PFSK-1 (cell line): ENCODE measurements around the gene NRXN3.

ENCODE experiments used
- FOXP2 ChIP-seq: optimal IDR thresholded peaks from 2 replicates; pipeline ENCODE3; 2011; ENCODE audit warnings: borderline replicate concordance, control low read depth, inconsistent platforms; ENCODE audit not compliant: insufficient read depth; ENCODE audit errors: extremely low read length, extremely low read depth
- POLR2AphosphoS5 ChIP-seq: IDR thresholded peaks from 2 replicates; pipeline ENCODE4 v1.6.1; 2012; ENCODE audit warnings: low read depth, mild to moderate bottlenecking, control low read depth, low read length, moderate library complexity
- REST ChIP-seq, 2 experiments: IDR thresholded peaks; 2 replicates each; pipeline versions ENCODE4 v1.6.1 to v1.8.0; 2011 to 2012; ENCODE audit warnings: low read depth in 2 of 2, low read length in 2 of 2, control low read depth in 1 of 2, inconsistent platforms in 1 of 2, mild to moderate bottlenecking in 1 of 2, moderate library complexity in 1 of 2; ENCODE audit not compliant: insufficient read depth in 1 of 2

- TF ChIP-seq REST (IDR thresholded peaks at IDR 0.05; ENCODE audit: insufficient read depth in 1 of 2, low read depth in 2 of 2, low read length in 2 of 2): no peak
- TF ChIP-seq POLR2AphosphoS5: no peak
- TF ChIP-seq FOXP2: no peak
These were observed 659.1 kb downstream of the NRXN3 start for GRCh38 chr14:78829274-78829673.
